ENCODE data around the gene HOXB8. TPM values are rescaled to one million over a fixed set of nuclear protein-coding genes. Genes with fewer than 3 reads are reported as not detected.

The HOXB8 gene
- polyA plus RNA-seq, 1 donor from 2014 or later, result not detected

DNA sequence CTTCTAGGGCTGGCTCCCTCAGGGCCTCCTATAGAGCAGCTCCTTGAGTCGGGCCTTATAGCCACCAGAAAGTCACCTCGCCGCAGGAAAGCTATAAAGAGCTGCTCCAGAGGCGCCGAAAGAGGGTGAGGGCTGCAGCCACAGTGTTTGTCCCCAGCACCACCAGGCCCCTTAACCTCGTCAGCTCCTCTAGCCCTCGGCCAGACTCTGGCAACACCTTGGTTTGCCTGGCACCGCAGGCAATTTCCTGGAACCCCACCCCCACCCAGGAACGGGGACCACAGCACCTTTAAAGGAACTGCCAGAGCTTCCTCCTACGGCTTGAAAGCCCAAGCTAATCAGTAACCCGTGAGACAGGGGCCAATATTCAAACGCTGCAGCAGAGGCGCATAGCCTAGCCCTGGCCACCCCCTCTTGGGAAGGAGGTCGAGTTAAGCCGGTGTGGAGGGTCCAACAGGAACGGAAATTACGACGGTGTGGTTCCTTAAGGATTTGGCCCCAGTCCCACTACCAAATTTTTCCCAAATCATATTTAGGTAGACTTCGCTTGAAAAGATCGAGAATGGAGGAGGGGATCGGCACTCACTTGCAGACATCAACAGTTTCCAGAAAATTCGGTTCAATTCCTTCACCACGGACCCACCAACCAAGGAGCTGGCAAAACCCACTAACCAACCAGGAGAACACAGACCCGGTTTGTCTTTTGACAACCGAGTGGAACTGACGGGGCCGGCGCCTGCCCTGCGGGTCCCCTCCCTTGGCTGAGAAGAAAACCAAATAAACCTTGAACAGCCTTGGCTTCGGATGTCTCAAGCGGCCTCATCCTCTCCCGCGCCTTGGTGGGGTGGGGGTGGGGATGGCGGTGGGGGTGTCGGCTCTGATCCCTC, 13.3 kb downstream of the HOXB8 start:
- H4K20me1 ChIP-seq (ENCODE audit: insufficient read depth), result no peaks in the 10 kb centered on the region
- H3K79me2 ChIP-seq (replicated peaks; ENCODE audit: insufficient read depth, low read length), result no peaks in the 10 kb centered on the region
- peaks cover 27% of the 10 kb centered on the region for H3K9me3 ChIP-seq (ENCODE audit: low read length)
- H3K9me2 ChIP-seq (ENCODE audit: insufficient read depth, low read length), result no peaks in the 10 kb centered on the region
- H3F3A ChIP-seq (ENCODE audit: insufficient read depth, low read length, poor library complexity, severe bottlenecking), result no peaks in the 10 kb centered on the region
- H3K4me2 ChIP-seq (ENCODE audit: low read length), result no peak overlapping the region
- TF ChIP-seq RAD21 (conservative IDR thresholded peaks at IDR 0.05) (no peak), POLR2AphosphoS5 (IDR thresholded peaks at IDR 0.05) (no peak), MXI1 (conservative IDR thresholded peaks at IDR 0.05; ENCODE audit: poor library complexity, severe bottlenecking) (no peak), TAF1 (IDR thresholded peaks at IDR 0.05; ENCODE audit: low read depth) (no peak), EP300 (conservative IDR thresholded peaks at IDR 0.05; ENCODE audit: poor library complexity, severe bottlenecking) (no peak), SMC3 (conservative IDR thresholded peaks at IDR 0.05; ENCODE audit: poor library complexity) (no peak), EZH2 (IDR thresholded peaks at IDR 0.05; ENCODE audit: borderline replicate concordance, insufficient read depth, low read length, poor library complexity, severe bottlenecking) (no peak)
- TF ChIP-seq, protein P1, sequence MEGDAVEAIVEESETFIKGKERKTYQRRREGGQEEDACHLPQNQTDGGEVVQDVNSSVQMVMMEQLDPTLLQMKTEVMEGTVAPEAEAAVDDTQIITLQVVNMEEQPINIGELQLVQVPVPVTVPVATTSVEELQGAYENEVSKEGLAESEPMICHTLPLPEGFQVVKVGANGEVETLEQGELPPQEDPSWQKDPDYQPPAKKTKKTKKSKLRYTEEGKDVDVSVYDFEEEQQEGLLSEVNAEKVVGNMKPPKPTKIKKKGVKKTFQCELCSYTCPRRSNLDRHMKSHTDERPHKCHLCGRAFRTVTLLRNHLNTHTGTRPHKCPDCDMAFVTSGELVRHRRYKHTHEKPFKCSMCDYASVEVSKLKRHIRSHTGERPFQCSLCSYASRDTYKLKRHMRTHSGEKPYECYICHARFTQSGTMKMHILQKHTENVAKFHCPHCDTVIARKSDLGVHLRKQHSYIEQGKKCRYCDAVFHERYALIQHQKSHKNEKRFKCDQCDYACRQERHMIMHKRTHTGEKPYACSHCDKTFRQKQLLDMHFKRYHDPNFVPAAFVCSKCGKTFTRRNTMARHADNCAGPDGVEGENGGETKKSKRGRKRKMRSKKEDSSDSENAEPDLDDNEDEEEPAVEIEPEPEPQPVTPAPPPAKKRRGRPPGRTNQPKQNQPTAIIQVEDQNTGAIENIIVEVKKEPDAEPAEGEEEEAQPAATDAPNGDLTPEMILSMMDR (IDR thresholded peaks at IDR 0.05; ENCODE audit: poor library complexity, severe bottlenecking), result no peak
- TF ChIP-seq, protein P2, sequence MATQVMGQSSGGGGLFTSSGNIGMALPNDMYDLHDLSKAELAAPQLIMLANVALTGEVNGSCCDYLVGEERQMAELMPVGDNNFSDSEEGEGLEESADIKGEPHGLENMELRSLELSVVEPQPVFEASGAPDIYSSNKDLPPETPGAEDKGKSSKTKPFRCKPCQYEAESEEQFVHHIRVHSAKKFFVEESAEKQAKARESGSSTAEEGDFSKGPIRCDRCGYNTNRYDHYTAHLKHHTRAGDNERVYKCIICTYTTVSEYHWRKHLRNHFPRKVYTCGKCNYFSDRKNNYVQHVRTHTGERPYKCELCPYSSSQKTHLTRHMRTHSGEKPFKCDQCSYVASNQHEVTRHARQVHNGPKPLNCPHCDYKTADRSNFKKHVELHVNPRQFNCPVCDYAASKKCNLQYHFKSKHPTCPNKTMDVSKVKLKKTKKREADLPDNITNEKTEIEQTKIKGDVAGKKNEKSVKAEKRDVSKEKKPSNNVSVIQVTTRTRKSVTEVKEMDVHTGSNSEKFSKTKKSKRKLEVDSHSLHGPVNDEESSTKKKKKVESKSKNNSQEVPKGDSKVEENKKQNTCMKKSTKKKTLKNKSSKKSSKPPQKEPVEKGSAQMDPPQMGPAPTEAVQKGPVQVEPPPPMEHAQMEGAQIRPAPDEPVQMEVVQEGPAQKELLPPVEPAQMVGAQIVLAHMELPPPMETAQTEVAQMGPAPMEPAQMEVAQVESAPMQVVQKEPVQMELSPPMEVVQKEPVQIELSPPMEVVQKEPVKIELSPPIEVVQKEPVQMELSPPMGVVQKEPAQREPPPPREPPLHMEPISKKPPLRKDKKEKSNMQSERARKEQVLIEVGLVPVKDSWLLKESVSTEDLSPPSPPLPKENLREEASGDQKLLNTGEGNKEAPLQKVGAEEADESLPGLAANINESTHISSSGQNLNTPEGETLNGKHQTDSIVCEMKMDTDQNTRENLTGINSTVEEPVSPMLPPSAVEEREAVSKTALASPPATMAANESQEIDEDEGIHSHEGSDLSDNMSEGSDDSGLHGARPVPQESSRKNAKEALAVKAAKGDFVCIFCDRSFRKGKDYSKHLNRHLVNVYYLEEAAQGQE (IDR thresholded peaks at IDR 0.05; ENCODE audit: borderline replicate concordance), result no peak
- H3K4me3 ChIP-seq (ENCODE audit: low read length), result no peak overlapping the region
- no peak overlapping the region for H3K9ac ChIP-seq (ENCODE audit: low read length)
- peaks cover 100% of the 10 kb centered on the region for H3K27me3 ChIP-seq (ENCODE audit: insufficient read depth, low read depth, low read length)
- no peaks in the 10 kb centered on the region for H3K36me3 ChIP-seq (ENCODE audit: insufficient read depth, low read length)
- H3K27ac ChIP-seq (ENCODE audit: low read length), result no peak overlapping the region
- H2AFZ ChIP-seq (ENCODE audit: low read depth, low read length), result no peak overlapping the region

DNA sequence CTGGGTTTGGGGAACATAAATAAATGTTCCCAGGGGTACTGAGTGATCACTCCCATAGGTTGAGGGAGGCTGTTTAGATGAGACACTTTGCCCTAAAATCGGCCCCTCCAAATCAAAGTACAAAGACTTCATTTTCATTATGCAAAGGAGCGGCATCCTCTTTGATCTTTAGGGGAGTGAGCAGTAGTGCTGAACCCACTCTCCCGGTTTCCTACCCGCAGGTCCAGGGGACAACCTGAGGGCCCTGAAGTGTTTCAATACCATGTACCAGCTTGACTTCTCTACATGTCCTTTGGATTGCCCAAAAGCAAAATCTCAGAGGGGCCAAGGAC, 13.9 kb downstream of the HOXB8 start:
- Histone ChIP-seq H3K27ac (ENCODE audit: low read length) (no peak overlapping the region), H4K20me1 (ENCODE audit: insufficient read depth) (no peaks in the 10 kb centered on the region)

More for the DNA sequence above, 13.9 kb downstream of the HOXB8 start:
- no peak overlapping the region for H3K4me2 ChIP-seq (ENCODE audit: low read length)
- H3K79me2 ChIP-seq (replicated peaks; ENCODE audit: insufficient read depth, low read length), result no peaks in the 10 kb centered on the region
- H3K9me2 ChIP-seq (ENCODE audit: insufficient read depth, low read length), result no peaks in the 10 kb centered on the region
- H2AFZ ChIP-seq (ENCODE audit: low read depth, low read length), result no peak overlapping the region
- TF ChIP-seq EP300 (conservative IDR thresholded peaks at IDR 0.05; ENCODE audit: poor library complexity, severe bottlenecking), result no peak
- TF ChIP-seq MXI1 (conservative IDR thresholded peaks at IDR 0.05; ENCODE audit: poor library complexity, severe bottlenecking), result no peak
- no peak for TF ChIP-seq EZH2 (IDR thresholded peaks at IDR 0.05; ENCODE audit: borderline replicate concordance, insufficient read depth, low read length, poor library complexity, severe bottlenecking)
- no peak for TF ChIP-seq POLR2AphosphoS5 (IDR thresholded peaks at IDR 0.05)
- TF ChIP-seq RAD21 (conservative IDR thresholded peaks at IDR 0.05), result no peak
- TF ChIP-seq SMC3 (conservative IDR thresholded peaks at IDR 0.05; ENCODE audit: poor library complexity), result no peak
- no peak for TF ChIP-seq TAF1 (IDR thresholded peaks at IDR 0.05; ENCODE audit: low read depth)
- TF ChIP-seq, protein P1 (IDR thresholded peaks at IDR 0.05; ENCODE audit: poor library complexity, severe bottlenecking), result no peak
- H3K27me3 ChIP-seq (ENCODE audit: insufficient read depth, low read depth, low read length), result peaks cover 100% of the 10 kb centered on the region
- no peaks in the 10 kb centered on the region for H3K36me3 ChIP-seq (ENCODE audit: insufficient read depth, low read length)
- H3K4me3 ChIP-seq (ENCODE audit: low read length), result no peak overlapping the region
- peaks cover 27% of the 10 kb centered on the region for H3K9me3 ChIP-seq (ENCODE audit: low read length)
- no peak overlapping the region for H3K9ac ChIP-seq (ENCODE audit: low read length)
- no peaks in the 10 kb centered on the region for H3F3A ChIP-seq (ENCODE audit: insufficient read depth, low read length, poor library complexity, severe bottlenecking)

Data from neural cell (in vitro differentiated cells).